ENCODE measurements around the gene MTMR11.
"Not testable (repeated sequence)": the region's sequence is repeated elsewhere in the genome, so short reads cannot be mapped to it uniquely, and the experiment has no call there.

MTMR11 gene, protein sequence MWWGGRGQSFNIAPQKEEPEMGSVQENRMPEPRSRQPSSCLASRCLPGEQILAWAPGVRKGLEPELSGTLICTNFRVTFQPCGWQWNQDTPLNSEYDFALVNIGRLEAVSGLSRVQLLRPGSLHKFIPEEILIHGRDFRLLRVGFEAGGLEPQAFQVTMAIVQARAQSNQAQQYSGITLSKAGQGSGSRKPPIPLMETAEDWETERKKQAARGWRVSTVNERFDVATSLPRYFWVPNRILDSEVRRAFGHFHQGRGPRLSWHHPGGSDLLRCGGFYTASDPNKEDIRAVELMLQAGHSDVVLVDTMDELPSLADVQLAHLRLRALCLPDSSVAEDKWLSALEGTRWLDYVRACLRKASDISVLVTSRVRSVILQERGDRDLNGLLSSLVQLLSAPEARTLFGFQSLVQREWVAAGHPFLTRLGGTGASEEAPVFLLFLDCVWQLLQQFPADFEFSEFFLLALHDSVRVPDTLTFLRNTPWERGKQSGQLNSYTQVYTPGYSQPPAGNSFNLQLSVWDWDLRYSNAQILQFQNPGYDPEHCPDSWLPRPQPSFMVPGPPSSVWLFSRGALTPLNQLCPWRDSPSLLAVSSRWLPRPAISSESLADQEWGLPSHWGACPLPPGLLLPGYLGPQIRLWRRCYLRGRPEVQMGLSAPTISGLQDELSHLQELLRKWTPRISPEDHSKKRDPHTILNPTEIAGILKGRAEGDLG

DNA sequence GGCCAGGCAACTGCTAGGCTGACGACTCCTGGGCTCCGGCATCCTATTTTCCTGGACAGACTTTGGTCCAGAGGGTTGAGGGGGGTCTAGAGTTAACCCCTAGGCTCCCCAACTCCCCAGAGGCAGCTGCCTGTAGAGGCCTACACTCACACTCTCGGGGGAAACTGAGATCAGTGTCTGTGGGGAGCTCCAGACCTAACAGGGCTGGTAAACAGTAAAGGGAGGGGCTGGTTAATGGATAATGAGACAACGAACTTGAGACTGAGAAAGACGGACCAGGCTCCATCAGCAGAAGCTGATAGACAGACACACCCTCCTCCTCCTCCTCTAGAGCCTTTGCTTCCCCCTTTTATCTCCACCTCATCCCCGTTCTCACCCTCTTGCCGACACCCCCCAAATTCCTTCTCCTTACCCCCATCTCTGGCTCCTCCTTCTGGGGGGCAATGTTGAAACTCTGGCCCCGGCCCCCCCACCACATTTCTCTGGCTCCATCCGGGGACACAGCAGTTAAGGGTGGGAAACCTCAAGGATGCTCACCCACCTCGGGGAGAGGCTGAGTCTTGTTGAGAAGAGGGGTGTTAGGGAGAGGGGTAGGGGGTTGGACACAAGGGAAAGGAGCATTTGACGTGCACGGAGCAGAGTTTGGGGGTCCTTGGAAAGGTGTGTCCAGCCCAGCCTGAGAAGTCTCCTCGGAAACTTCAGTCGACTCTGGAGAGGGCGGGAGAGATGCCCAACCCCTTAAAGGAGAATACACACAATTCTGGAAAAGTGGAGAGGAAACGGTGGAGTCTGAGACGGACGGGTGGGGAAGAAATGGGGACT is at the start of gene MTMR11:
MTMR11 (minus strand) TSS at position 710 of the 822 bp plus-strand sequence; CDS start at position 478, 232 bp downstream.
- DNase-seq (ENCODE audit: low spot score), result no peak

DNA sequence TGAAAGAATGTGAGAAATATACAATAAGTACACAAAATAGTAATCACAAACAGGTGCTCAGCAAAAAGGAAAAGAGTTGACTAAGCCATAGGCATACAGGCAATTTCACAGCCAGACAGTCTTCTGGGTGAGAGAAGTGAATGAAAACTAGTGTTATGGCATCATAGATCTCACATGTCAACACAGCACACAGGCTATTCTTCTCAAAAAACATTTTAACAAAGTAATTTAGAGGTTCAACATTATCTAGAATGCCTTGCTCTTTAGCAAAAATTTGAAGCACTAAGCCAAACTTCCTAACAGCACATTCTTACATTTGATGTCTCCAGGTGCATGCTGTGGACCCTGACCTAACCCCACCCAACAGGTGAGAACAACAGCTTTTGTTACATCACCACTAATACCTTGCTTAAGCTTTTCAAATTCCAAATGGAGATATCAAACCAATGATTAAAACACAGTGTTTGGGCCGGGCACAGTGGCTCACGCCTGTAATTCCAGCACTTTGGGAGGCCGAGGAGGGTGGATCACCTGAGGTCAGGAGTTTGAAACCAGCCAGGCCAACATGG is 43.4 kb upstream of the MTMR11 start:
- DNase-seq (ENCODE audit: low spot score), result no peak

DNA sequence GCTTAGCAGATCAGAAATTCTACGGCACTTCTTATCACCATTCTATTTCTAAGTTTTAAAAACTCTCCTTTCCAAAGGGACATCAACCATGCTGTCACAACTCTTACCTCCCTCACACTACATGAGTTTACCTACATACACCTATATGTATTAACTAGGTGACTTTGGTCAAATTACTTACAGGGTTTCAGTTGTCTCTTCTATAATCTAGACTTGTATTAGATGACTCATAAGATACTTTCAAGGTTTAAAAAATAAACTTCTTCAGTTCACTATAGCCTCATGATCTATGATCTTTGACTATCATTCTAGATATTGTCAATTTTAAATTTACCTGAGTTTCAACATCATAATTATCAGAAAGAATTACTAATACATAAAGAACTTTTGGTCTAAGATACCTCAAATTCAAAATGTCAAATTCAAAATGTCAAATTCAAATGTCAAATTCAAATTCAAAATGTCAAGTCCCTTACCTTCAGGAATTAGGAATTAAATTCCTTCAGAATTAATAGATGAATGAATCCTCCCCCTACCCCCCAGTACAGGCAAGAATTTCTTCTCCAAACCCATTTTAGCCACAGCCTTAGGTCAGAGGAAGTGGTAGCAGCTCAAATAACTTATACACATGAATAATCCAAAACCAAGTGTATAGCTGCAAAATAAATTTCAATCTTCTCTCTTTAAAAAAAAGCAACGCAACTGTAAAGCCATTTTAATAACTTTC is 42.7 kb upstream of the MTMR11 start:
- no peak for DNase-seq (ENCODE audit: low spot score)

DNA sequence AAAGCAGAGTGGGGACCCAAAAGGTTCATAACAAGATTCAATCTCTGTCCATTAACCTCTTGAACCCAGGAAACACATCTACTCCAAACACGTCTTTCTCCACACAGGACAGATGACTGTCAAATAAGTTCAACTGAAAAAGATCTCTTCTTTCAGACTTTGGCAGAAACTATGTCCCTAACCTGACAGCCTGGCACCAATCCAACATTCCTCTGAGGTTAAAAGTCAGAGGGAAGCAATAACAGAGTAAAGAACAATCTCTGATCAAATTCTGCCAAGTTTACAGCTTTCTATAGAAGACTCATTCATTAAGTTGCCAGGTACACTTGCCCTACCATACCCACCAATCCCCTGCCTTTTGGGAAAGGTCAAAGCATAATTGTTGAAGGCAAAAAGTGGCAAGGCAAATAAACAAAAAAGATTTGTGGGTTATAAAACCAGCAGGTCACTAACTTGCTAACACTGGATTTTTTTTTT is 41.9 kb upstream of the MTMR11 start:
- no peak for DNase-seq (ENCODE audit: low spot score)

DNA sequence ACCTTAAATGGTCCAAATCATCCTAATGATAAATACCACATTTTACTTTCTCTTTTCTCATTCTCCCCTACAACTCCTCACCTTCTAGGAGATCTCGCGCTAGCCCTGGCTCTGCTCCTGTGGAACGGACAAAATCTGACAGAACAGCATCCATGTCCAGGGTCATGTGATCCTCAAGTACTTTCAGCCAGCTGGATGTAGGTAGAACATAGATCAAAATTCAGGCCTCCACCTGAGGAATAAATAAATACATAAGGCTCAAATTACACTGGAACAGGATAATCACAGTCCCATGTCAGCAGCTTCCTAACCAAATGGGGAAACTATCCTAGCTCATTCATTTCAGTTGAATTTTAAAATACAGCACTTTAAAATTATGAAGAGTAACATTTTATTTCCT is 40.7 kb upstream of the MTMR11 start:
- no peak for DNase-seq (ENCODE audit: low spot score)

DNA sequence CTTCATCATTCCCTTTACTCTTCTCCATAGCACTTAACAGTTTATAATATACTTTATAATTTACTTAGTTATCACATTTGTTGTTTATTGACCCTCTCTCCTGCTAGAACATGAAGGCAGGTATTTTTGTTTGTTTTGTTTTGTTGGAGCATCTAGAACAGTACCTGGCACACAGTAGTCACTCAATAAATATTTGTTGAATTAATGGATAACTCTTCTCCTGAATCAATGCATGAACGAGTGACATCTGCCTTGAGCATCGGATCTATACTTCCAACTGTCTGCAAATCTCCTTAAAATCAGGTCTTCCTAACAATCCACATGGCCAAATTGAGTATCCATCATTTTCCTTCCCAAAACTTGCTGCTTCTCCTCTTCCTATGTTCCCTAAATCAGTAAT is 35.9 kb upstream of the MTMR11 start:
- no peak for DNase-seq (ENCODE audit: low spot score)

DNA sequence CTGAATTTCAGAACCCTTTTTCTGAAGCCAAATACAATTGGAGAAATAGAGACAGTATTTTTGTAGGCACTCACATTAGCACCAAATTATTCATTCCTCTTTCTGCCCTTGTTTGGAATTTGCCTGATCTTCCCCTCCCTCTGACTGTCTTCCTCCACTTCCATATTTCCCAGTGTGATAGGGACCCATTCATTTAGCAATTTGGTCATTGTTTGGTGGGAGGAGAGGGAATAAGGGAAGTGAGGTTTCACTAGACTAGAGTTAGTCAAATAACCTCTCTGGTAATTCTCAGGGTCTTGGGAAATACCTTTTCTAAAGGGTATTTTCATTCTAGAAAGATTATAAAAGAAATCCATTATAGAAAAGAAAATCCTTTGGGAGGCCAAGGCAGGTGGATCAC is 31.0 kb upstream of the MTMR11 start:
- DNase-seq (ENCODE audit: low spot score), result no peak

DNA sequence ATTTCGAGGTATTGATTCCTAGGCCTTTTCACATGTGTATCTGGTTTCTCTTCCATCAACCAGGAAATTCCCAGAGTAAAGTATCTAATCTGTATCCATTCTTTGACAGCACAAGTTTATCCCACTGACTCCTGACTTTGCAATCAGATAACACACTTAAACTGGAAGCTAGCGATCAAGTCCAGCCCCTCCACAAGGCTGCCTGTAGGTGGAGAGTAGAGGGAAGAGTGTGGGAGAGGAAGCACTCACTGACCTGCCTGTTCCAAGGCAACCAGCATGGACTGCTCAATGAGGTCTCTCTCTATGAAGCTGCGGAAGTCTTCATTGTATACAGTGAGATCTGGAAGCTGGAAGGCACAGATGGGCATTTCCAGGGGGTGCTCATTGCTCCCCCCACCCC is 30.4 kb upstream of the MTMR11 start:
- DNase-seq (ENCODE audit: low spot score), result no peak

DNA sequence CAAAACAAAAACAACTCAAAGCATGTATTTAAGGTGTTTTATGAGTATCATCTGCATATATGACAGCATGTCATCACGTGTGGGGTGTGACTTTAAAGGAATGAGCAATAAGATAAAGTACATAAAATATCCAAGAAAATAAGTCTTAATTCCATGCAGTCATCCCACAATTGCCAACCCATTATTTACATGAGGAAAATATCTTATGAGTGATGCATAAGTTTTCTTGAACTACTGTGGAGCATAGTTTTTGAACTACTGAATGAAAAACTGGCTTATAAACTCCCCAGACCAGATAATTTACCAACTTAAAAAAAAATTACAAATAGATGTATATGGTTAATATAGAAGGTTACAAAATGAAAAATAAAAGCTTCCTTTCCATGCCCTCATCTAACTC is 29.7 kb upstream of the MTMR11 start:
- no peak for DNase-seq (ENCODE audit: low spot score)

DNA sequence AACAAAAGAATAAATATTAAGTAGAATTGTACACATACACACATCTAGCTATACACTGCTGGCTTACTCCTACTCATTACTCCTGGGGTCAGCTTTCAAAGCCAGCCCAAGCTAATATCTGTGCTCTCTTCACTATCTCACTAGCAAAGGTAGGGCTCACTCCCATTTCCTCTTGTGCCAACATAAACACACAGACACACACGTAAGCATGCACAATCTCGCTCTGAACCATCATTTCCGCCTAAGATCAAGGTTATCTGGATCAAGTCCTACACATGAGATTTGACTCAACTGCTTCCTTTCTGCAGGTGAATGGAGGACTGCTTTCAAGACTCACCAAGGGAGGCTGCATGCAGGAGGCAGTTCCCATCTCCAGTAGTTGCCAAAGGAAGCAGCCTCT is 28.8 kb upstream of the MTMR11 start:
- DNase-seq (ENCODE audit: low spot score), result peak; percentile 2

DNA sequence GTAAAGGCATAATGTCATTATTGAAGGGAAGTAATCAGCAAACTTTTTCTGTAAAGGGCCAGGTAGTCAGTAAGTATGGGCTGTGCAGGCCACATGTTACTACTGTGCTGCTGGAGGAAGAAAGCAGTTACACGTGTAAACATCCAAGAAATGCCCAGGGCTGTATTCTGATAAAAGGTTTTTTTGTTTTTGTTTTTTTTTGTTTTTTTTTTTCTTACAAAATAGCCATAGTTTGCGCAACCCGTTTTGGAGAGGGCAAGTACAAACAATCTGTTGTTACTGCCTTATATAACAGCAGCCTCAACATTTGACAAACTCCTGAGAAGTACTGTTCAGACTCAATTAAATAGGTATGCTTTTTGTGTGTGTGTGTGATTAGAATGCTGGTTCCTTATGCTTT is 26.7 kb upstream of the MTMR11 start:
- no peak for DNase-seq (ENCODE audit: low spot score)

DNA sequence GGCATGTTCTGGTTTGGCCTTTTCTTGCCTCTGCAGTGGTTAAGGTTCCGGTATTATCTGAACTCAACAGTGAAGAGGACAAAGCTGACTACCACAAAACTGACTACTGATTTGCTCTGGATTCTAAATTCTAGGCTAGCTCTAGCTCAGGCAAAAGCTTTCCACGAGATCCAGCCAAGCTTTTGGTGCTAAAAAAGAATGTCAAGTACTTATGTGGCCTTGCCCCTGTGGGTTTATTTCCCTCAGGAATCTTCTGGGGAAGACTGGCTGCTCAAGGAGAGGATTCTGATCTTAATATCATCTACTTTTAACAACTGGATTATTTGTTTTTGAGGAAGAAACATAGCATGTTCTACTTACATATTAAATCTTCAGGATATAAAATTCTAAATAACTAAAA is 26.1 kb upstream of the MTMR11 start:
- DNase-seq (ENCODE audit: low spot score), result no peak

DNA sequence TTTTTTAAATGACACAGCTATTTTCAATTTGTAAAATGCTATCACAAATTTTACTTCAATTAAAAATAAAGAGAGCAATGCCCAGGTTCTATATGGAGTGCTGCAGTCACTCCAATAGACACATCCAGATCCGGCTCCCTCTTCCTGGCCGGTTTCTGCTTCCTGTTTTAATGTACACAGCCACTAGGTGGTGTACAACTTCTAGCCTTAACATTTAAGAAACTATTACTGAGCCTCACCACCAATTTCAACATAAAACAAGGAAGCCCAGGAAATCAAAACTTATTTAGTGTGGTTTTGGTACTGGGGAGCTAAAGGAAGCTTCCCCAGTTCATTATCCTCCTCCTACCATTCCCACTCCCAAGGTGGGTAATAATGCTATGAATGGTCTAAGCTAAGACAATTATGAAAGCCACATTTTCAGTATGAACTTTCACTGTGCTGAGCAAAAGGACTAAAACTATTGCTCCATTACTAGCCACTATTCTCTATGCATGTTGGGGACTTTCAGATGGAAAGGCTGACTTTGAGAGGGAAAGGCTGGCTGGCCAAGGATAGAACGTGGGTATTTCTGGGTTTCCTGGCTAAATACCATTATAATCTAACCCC is 25.5 kb upstream of the MTMR11 start:
- peak; percentile 73 for DNase-seq (ENCODE audit: low spot score)

DNA sequence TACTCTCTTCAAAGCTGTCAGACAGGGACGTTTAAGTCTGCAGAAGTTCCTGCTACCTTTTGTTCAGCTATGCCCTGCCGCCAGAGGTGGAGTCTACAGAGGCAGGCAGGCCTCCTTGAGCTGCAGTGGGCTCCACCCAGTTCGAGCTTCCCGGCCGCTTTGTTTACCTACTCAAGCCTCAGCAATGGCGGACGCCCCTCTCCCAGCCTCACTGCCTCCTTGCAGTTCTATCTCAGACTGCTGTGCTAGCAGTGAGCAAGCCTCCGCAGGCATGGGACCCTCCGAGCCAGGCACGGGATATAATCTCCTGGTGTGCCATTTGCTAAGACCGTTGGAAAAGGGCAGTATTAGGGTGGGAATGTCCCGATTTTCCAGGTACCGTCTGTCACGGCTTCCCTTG is 20.9 kb upstream of the MTMR11 start:
- not testable (repeated sequence) for DNase-seq (ENCODE audit: low spot score)

DNA sequence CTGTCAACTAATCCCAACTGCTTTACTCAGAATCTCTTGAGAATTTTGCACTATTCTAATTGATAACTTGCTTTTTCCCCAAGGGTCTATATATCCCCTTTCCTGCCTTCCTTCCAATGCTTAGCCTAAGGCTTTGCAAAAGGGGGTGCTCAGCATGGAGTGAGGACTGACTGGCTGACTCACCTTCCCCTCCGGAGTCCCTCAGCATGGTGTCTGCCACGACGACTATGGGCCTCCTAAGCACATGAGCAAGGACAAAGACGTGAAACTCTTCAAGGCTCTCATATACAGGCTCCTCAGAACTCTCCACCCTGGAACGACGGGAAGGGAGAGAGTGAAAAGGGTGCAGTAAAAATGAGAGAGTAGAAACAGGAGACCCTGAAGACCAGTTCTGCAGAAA is 13.2 kb upstream of the MTMR11 start:
- DNase-seq (ENCODE audit: low spot score), result no peak

DNA sequence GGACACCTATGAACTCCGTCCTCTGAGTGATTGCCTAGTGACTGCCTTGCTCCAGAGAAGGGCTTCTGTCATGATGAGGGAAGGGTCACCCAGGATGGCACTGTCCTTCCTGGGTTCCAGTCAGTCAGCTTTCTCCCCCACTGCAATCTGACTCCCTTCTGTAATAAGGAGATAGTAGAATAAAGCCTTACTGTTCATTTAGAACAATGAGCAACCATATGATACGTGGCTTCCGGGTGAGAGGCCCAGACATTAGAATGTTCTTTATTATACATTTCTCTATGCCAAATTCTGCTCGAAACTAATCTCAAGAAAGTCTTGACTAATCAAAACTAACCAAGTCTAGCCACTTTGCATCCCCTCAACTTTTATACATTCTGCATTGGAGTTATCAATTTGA is 8.5 kb upstream of the MTMR11 start:
- DNase-seq (ENCODE audit: low spot score), result no peak

DNA sequence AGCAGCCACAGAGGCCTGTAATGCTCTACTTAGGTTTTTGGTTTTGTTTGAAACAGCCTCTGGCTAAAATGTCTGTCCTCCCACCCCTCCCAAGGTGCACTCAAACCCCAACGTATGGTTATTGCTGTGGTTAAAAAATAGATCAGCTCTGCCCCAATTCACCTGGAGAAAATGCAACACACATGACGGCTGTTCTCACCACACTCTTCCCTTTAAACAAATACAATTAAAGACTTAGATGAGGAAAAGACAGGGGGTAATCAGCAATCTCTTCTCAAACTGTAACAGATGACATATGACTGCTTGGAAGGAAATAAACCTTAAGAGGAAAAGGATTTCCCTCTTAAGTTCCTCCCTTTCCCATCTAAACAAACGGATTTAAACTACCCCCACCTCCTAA is 6.2 kb upstream of the MTMR11 start:
- no peak for DNase-seq (ENCODE audit: low spot score)

DNA sequence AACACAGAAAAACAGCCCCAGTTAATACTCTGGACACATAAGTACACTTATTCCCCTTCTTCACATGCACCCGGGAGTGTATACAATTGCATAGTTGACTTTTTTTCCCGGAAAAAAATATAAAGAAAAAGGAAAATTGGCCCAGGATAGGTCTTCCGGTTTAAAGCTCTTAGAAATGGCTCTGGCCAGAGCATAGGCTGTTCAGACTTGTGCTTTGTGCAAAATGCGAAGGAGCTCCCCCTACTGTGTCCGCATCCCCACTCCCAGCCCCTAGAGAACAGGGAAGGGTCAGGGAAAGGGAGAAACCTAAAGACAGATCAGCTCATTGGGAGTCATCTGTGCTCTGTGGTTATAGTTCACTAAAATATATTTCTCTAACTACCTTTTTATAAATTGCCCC is 5.5 kb upstream of the MTMR11 start:
- no peak for DNase-seq (ENCODE audit: low spot score)

DNA sequence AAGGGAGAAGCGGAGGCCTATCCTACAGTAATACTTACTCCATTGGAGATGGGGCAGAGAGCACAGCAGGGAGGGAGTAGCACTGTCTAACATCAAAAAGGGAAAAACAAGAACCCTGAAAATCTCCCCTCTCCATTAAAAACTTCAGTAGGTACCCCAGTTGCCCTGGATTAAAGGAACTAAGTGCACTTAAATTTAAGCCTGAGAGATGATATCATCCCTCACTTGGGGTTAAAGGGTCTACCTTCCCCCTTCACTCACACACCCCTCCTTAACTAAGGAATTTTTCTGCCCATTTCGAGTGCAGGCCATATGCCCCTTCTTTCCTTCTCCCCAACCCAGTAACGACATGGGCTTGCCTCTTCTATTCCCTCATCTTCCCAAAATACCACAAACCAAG is 3.7 kb upstream of the MTMR11 start:
- no peak for DNase-seq (ENCODE audit: low spot score)

DNA sequence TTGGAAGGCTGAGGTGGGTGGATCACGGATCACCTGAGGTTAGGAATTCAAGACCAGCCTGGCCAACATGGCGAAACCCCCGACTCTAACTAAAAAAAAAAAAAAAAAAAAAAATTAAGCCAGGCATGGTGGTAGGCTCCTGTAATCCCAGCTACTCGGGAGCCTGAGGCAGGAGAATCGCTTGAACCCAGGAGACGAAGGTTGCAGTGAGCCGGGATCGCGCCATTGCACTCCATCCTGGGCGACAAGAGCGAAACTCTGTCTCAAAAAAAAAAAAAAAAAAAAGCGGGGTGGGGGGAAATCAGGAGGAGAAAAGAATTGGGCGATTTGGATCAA is 2.0 kb upstream of the MTMR11 start:
- DNase-seq (ENCODE audit: low spot score), result not testable (repeated sequence)

DNA sequence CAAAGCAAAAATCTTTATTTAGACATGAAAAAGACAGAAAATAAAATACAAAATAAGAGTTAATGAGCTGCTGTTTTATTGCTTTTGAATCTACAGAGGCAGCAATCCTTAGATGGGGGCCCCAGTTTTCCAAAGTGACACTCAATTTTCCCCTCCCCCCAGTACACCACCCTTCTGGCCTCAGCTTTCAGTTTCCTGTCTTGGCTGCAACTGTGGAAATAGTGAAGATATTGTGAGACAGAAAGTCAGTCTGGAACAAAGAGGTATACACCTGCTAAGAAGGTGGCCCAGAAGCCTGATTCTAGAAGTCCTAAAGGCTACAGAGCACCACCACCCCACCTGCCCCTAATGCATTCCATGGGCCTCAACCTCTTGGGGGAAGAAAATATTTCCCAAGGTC is 1.1 kb upstream of the MTMR11 start:
- no peak for DNase-seq (ENCODE audit: low spot score)
